Tibial nerve (tissue), 4 donors: ENCODE data around the gene TPSB2. TPM values are rescaled to one million over a fixed set of nuclear protein-coding genes. Genes with fewer than 3 reads are reported as not detected.

Source experiments
- DNase-seq, 2 donors: peaks; one replicate each; pipeline ENCODE4 v3.0.0-alpha.2; 2019; ENCODE audit warnings: low spot score in 2 of 2
- H3K27ac ChIP-seq, 4 donors: fragments of 200-600 bp; sonication (generic) in 3 of 4; one replicate each; pipeline ENCODE4 v1.5.1; 2017 to 2019; ENCODE audit warnings: mild to moderate bottlenecking in 1 of 4
- H3K27me3 ChIP-seq, 2 donors: fragments of 200-600 bp; sonication (generic) in 1 of 2; one replicate each; pipeline versions ENCODE4 v1.5.1 to v1.6.0; 2017 to 2019
- H3K36me3 ChIP-seq, 3 donors: fragments of 200-600 bp; sonication (generic); one replicate each; pipeline ENCODE4 v1.5.1; 2018 to 2019
- H3K4me1 ChIP-seq, 4 donors: fragments of 200-600 bp; sonication (generic) in 3 of 4; one replicate each; pipeline ENCODE4 v1.5.1; 2017 to 2019
- H3K4me3 ChIP-seq, 4 donors: fragments of 200-600 bp; sonication (generic) in 3 of 4; one replicate each; pipeline ENCODE4 v1.5.1; 2017 to 2019; ENCODE audit warnings: mild to moderate bottlenecking in 1 of 4, moderate library complexity in 1 of 4
- H3K9me3 ChIP-seq, 4 donors: fragments of 200-600 bp; sonication (generic) in 3 of 4; one replicate each; pipeline ENCODE4 v1.5.1; 2017 to 2019
- EP300 ChIP-seq, 2 donors: sonication (generic); formaldehyde crosslinking; IDR thresholded peaks; one replicate each; pipeline ENCODE4 v1.6.1; 2017; ENCODE audit warnings: antibody characterized with exemption in 2 of 2, mild to moderate bottlenecking in 1 of 2
- POLR2A ChIP-seq, 2 donors: fragments of 450-650 bp; IDR thresholded peaks; one replicate each; pipeline ENCODE4 v1.6.1; 2017; ENCODE audit warnings: antibody characterized with exemption in 2 of 2, mild to moderate bottlenecking in 2 of 2, moderate library complexity in 2 of 2
- WGBS, 2 donors: methylation state at CpG; one replicate each; pipeline ENCODE4 v1.1.5; 2018; 5-methylcytosine and 5-hydroxymethylcytosine counted together
- total RNA-seq, 4 donors: library from RNA; depleted of rRNA; stranded (reverse); fragments of >200 nt; gene quantifications; one replicate each; pipeline ENCODE4 v1.1.0, GENCODE V29; 2016
- TF ChIP-seq, protein P1 (sequence below), 5 experiments: fragments of 200-600 bp in 3 of 5; fragments of 450-650 bp in 2 of 5; sonication (generic) in 3 of 5; IDR thresholded peaks; one replicate each; pipeline ENCODE4 v1.5.1; 2016 to 2019; ENCODE audit warnings: antibody characterized with exemption in 5 of 5, mild to moderate bottlenecking in 3 of 5, moderate library complexity in 2 of 5

Gene TPSB2
- total RNA-seq, 4 donors from 2014 or later: 14.7 to 59.0 (median 29.1) TPM

DNA sequence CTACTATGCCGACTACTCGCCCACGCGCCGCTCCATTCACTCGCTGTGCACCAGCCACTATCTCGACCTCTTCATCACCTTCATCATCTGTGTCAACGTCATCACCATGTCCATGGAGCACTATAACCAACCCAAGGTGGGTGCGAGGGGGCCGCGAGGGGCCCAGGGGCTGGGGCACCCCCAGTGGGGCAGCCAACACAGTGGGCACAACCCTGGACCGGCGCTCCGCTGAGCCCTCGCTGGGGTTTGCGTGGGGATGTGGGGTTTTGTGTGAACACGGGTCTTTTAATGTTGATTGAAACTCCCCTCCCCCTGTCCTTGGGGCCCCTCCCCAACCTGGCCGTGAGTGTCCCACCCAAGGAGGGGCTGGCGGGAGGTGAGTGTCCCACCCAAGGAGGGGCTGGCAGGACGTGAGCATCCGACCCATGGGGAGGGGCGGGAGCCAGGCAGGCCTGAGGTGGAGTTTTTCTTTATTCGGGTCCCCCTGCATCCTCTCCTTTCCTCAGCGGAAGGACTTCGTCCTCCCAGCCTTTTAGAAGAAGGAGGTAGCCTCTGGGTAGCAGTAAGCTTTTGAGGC is 16.1 kb downstream of the TPSB2 start:
- Histone ChIP-seq H3K9me3 (no peaks in the 10 kb centered on the region), H3K27ac (no peak overlapping the region), H3K36me3 (no peaks in the 10 kb centered on the region), H3K4me1 (no peaks in the 10 kb centered on the region), H3K27me3 (no peaks in the 10 kb centered on the region), H3K4me3 (no peak overlapping the region)
- TF ChIP-seq EP300 (IDR thresholded peaks at IDR 0.05): no peak
- TF ChIP-seq POLR2A (IDR thresholded peaks at IDR 0.05): no peak
- TF ChIP-seq, protein P1, sequence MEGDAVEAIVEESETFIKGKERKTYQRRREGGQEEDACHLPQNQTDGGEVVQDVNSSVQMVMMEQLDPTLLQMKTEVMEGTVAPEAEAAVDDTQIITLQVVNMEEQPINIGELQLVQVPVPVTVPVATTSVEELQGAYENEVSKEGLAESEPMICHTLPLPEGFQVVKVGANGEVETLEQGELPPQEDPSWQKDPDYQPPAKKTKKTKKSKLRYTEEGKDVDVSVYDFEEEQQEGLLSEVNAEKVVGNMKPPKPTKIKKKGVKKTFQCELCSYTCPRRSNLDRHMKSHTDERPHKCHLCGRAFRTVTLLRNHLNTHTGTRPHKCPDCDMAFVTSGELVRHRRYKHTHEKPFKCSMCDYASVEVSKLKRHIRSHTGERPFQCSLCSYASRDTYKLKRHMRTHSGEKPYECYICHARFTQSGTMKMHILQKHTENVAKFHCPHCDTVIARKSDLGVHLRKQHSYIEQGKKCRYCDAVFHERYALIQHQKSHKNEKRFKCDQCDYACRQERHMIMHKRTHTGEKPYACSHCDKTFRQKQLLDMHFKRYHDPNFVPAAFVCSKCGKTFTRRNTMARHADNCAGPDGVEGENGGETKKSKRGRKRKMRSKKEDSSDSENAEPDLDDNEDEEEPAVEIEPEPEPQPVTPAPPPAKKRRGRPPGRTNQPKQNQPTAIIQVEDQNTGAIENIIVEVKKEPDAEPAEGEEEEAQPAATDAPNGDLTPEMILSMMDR (IDR thresholded peaks at IDR 0.05): no peak
- 82 to 83% methylated on average over 23 to 25 of the region's 25 CpGs for WGBS, 2 donors
- no peak for DNase-seq

DNA sequence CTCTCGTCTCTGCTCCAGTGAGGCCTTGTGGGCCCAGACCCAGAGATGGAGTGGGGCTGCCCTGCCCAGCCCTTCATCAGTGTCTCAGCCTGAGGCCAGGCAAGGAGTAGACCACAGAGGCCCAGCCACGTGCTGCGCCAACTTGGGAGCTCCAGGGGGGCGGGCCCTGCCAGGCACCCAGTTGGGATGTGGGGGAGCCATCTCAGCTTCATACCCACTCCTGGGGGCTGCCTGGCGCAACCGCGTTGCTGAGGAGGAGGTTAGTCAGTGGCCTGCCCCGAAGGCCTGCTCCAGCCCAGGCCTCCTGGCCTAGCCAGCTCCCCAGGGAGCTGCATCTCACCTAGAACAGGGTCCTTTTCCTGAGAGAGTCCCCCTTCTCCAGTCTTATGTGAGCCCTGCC is 16.8 kb downstream of the TPSB2 start:
- no peak for TF ChIP-seq EP300 (IDR thresholded peaks at IDR 0.05)
- no peak for TF ChIP-seq POLR2A (IDR thresholded peaks at IDR 0.05)
- TF ChIP-seq, protein P1 (IDR thresholded peaks at IDR 0.05): no peak
- Histone ChIP-seq H3K9me3 (no peaks in the 10 kb centered on the region), H3K27me3 (no peaks in the 10 kb centered on the region), H3K27ac (no peak overlapping the region), H3K4me3 (no peak overlapping the region), H3K4me1 (no peaks in the 10 kb centered on the region), H3K36me3 (no peaks in the 10 kb centered on the region)
- no peak for DNase-seq
- WGBS, 2 donors: 40 to 82% methylated on average over 1 to 8 of the region's 8 CpGs

DNA sequence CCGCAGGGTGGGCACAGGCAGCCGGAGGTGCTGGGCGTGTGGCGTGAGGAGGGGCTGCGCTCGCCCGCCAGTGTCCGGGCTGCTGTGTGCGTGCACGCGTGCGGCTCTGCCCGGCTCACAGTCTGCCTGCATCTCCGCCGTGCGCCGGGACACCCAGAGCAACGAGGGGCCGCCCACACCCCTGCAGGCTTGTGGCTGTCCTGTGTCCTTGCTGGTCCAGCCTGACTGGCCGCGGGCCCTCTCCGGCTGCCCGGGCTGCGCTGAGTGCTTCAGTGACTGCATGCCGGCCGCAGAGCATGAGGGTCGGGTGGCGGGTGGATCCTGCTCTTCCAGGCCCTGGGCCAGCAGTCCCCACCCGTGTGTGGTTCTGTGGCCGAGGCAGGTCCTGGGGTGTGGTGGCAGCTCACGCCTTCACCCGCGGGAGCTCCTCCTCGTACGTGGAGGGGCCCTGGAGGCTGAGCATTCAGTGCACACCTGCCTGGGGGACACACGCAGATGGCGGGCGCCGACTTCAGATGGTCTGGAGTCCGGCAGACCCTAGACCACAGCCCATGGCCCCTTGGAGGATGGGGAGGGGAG is 17.3 kb downstream of the TPSB2 start:
- no peaks in the 10 kb centered on the region for H3K9me3 ChIP-seq
- no peaks in the 10 kb centered on the region for H3K4me1 ChIP-seq
- no peak overlapping the region for H3K4me3 ChIP-seq
- no peaks in the 10 kb centered on the region for H3K36me3 ChIP-seq
- H3K27ac ChIP-seq: no peak overlapping the region
- no peak for DNase-seq
- 80 to 89% methylated on average over 7 to 27 of the region's 40 CpGs for WGBS, 2 donors
- TF ChIP-seq EP300 (IDR thresholded peaks at IDR 0.05) (no peak), POLR2A (IDR thresholded peaks at IDR 0.05) (no peak)
- TF ChIP-seq, protein P1 (IDR thresholded peaks at IDR 0.05): no peak
- H3K27me3 ChIP-seq: no peaks in the 10 kb centered on the region

DNA sequence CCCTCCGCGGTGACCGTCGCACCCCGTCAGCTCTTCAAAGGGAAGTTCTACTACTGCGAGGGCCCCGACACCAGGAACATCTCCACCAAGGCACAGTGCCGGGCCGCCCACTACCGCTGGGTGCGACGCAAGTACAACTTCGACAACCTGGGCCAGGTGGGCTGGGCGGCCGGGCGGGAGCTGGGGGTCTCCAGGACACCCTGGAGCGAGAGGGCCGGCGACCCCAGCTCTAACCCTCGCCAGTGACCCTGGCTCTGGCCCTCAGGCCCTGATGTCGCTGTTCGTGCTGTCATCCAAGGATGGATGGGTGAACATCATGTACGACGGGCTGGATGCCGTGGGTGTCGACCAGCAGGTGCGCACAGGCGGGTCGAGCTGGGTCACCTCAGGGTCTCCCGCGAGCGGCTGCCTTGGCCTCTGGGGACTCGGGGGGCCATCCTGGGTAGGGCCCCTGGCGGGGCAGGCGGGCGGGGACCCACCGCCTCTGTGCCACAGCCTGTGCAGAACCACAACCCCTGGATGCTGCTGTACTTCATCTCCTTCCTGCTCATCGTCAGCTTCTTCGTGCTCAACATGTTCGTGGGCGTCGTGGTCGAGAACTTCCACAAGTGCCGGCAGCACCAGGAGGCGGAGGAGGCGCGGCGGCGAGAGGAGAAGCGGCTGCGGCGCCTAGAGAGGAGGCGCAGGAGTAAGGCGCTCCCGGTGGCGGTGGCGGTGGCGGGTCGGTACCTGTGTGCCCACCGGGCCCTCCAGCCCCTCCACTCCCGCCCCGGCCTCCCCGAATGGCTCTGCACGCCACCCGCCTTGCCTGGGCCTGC is 18.3 kb downstream of the TPSB2 start:
- no peak for DNase-seq
- 93 to 94% methylated on average over 48 to 64 of the region's 65 CpGs for WGBS, 2 donors
- H3K4me1 ChIP-seq: no peaks in the 10 kb centered on the region
- no peak for TF ChIP-seq EP300 (IDR thresholded peaks at IDR 0.05)
- no peak for TF ChIP-seq POLR2A (IDR thresholded peaks at IDR 0.05)
- TF ChIP-seq, protein P1 (IDR thresholded peaks at IDR 0.05): no peak
- H3K27me3 ChIP-seq: no peaks in the 10 kb centered on the region
- H3K36me3 ChIP-seq: no peaks in the 10 kb centered on the region
- H3K27ac ChIP-seq: no peak overlapping the region
- no peaks in the 10 kb centered on the region for H3K9me3 ChIP-seq
- no peak overlapping the region for H3K4me3 ChIP-seq

DNA sequence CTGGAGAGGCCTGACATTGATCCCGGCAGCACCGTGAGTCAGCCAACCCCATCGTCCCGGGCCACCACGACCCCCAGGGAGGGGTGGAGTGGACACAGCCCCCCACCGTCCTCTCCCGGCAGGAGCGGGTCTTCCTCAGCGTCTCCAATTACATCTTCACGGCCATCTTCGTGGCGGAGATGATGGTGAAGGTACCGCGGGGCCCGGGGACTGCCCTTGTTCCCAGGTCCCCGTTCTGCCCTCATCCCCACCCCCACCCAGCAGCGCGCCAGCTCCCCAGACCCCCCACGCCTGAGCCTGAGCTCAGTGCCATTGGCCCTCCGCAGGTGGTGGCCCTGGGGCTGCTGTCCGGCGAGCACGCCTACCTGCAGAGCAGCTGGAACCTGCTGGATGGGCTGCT is 19.5 kb downstream of the TPSB2 start:
- Histone ChIP-seq H3K27ac (no peak overlapping the region), H3K36me3 (no peaks in the 10 kb centered on the region), H3K9me3 (no peaks in the 10 kb centered on the region), H3K4me3 (no peak overlapping the region), H3K27me3 (no peaks in the 10 kb centered on the region), H3K4me1 (no peaks in the 10 kb centered on the region)
- 83 to 90% methylated on average over 19 to 23 of the region's 23 CpGs for WGBS, 2 donors
- TF ChIP-seq EP300 (IDR thresholded peaks at IDR 0.05): no peak
- no peak for TF ChIP-seq POLR2A (IDR thresholded peaks at IDR 0.05)
- TF ChIP-seq, protein P1 (IDR thresholded peaks at IDR 0.05): no peak
- no peak for DNase-seq
